Progenitor cell of endocrine pancreas (in vitro differentiated cells): Measurements from ENCODE around the gene DUSP2. TPM values are rescaled to one million over a fixed set of nuclear protein-coding genes. Genes with fewer than 3 reads are reported as not detected.

Experiments used
- DNase-seq: peaks from one replicate; pipeline ENCODE4 v3.0.0; 2021; ENCODE audit warnings: low spot score; ENCODE audit not compliant: unreplicated experiment
- H3K27ac Mint-ChIP-seq: 2 replicates; pipeline ENCODE4 v1.8.0; 2021; ENCODE audit warnings: mild to moderate bottlenecking, moderate library complexity, mixed read lengths
- H3K27me3 Mint-ChIP-seq: 2 replicates; pipeline ENCODE4 v1.8.0; 2021; ENCODE audit warnings: mixed read lengths
- H3K36me3 Mint-ChIP-seq: 2 replicates; pipeline ENCODE4 v1.8.0; 2022; ENCODE audit warnings: mixed read lengths; ENCODE audit not compliant: insufficient read depth
- H3K4me1 Mint-ChIP-seq: 2 replicates; pipeline ENCODE4 v1.8.0; 2021; ENCODE audit warnings: low read depth, mixed read lengths
- H3K4me3 Mint-ChIP-seq: 2 replicates; pipeline ENCODE4 v1.8.0; 2021; ENCODE audit warnings: low read depth, mild to moderate bottlenecking, moderate library complexity, mixed read lengths
- H3K9me3 Mint-ChIP-seq: 2 replicates; pipeline ENCODE4 v1.8.0; 2021; ENCODE audit warnings: low read depth, mixed read lengths
- total RNA-seq: library from RNA; stranded (reverse); gene quantifications from 2 replicates; pipeline ENCODE4 v1.2.1, GENCODE V29; 2021
- TF ChIP-seq, protein P1 (sequence below): fragments of 200-600 bp; sonication (generic); IDR thresholded peaks from one replicate; pipeline ENCODE4 v1.5.0; 2021; ENCODE audit warnings: antibody characterized with exemption, mild to moderate bottlenecking; ENCODE audit not compliant: unreplicated experiment

Gene DUSP2
- total RNA-seq, 1 donor from 2014 or later, result 0.93 TPM

DNA sequence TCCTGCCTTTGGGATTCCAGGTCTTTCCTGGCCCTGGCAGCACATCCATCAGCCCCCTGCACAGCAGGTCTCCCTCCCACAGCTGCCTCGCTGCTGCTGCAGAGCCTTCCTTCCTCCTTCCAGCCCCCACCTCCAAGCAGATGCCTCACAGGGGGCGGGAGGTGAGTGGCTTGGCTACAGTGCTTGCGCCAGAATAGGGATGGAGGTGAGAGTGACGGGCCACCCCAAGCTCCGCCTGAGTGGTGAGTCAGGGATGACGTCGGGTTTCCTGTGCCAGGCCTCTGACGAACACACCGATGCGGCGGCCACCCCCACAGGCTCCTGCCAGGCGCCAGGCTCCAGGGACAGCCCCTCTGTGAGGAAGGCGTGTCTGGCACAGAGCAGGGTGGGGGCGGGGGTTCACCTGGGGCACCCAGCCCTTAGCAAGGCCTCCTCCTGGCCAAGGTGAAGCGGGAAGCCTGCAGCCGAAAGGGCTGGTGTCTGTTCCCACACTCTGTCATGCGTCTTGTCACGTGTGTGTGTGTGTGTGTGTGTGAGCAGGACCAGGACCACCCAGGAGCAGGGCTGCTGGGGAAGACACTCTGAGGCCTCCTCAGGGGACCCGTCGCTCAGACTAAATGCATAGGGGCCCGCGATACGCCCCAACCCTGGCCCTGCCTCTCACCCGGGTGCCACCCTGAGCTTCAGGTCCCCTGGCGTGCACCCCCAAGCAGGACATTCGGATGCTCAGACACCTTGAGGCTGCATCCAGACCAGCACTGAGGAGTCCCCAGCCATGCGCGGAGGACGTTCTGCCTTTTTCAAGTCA lies 3.4 kb upstream of the DUSP2 start:
- no peak for DNase-seq
- Mint-ChIP-seq H3K27me3 (peaks cover 42% of the 10 kb centered on the region), H3K4me3 (no peak overlapping the region), H3K27ac (no peak overlapping the region), H3K9me3 (no peaks in the 10 kb centered on the region), H3K4me1 (peaks cover 3% of the 10 kb centered on the region), H3K36me3 (no peaks in the 10 kb centered on the region)
- TF ChIP-seq, protein P1, sequence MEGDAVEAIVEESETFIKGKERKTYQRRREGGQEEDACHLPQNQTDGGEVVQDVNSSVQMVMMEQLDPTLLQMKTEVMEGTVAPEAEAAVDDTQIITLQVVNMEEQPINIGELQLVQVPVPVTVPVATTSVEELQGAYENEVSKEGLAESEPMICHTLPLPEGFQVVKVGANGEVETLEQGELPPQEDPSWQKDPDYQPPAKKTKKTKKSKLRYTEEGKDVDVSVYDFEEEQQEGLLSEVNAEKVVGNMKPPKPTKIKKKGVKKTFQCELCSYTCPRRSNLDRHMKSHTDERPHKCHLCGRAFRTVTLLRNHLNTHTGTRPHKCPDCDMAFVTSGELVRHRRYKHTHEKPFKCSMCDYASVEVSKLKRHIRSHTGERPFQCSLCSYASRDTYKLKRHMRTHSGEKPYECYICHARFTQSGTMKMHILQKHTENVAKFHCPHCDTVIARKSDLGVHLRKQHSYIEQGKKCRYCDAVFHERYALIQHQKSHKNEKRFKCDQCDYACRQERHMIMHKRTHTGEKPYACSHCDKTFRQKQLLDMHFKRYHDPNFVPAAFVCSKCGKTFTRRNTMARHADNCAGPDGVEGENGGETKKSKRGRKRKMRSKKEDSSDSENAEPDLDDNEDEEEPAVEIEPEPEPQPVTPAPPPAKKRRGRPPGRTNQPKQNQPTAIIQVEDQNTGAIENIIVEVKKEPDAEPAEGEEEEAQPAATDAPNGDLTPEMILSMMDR, result no peak

DNA sequence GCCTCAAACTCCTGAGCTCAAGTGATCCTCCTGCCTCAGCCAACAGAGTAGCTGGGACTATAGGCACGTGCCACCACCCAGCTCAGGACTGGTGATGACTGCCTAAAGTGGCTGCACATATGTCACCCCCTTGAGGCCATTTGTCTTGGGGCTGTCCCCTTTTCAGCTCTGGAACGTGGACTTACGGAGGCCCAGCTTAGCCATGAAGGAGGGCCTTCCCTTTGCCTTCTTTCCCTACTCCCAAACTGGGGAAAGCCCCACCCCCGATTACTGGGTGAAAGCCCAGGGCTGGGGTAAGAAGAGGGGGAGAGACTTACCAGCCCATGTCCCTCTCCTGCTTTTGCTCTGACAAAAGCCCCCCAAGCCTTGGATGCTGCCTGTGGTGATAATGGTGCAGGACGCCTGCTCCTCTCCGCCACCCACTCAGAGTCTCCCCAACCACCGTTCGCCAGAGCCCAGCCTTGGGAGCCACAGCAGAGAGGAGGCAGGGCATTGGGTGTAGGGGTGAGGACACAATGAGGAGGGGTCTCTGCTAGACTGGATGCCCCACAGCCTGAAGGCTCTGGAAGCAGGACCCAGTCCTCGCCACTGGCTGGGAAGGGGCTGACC lies 2.5 kb upstream of the DUSP2 start:
- Mint-ChIP-seq H3K4me3 (no peak overlapping the region), H3K36me3 (no peaks in the 10 kb centered on the region), H3K27me3 (peaks cover 43% of the 10 kb centered on the region), H3K27ac (no peak overlapping the region), H3K4me1 (peaks cover 3% of the 10 kb centered on the region), H3K9me3 (no peaks in the 10 kb centered on the region)
- DNase-seq, result no peak
- TF ChIP-seq, protein P1, result no peak

- TF ChIP-seq, protein P1, result no peak
- Mint-ChIP-seq H3K9me3 (no peaks in the 10 kb centered on the region), H3K27ac (no peak overlapping the region), H3K4me3 (no peak overlapping the region), H3K4me1 (peaks cover 3% of the 10 kb centered on the region), H3K27me3 (peaks cover 43% of the 10 kb centered on the region), H3K36me3 (no peaks in the 10 kb centered on the region)
- DNase-seq, result no peak
These were observed 1.8 kb upstream of the DUSP2 start for GRCh38 chr2:96146881-96147592.

DNA sequence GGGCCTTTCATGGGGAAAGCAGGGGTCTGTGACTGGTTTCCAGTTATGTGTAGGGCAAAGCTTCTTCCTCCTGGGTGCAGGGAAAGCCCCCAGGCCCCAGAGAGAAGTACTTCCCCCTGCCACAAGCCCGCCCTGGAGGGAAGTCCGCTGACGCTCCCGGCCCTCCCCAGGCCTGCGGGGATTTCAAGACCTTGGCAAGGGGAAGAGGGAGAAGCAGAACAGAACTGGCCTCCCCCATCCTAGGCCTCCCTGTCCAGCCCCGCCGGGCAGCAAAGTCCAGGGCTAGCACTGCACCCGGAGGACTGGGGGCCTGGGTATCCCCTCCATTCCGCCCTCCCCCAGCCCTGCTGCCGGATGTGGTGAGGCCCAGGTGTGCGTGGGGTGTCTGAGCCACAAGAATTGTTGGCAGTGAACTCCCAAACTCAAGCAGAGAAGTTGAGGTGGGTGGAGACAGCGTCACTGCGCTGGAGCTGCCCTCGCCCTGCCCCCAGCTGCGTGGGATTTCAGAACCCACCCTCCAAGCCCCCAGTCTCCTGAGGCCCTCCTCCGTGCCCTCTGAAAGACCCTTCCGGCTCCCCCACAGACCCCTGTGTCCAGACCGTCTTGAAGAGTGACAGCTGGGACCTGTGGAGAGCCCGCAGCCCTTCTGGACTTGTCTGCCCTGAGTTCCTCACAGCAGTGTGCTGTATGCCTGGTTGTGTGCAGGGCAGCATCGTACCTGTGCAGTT lies 1.1 kb upstream of the DUSP2 start:
- Mint-ChIP-seq H3K27ac (no peak overlapping the region), H3K4me1 (peaks cover 3% of the 10 kb centered on the region), H3K9me3 (no peaks in the 10 kb centered on the region), H3K36me3 (no peaks in the 10 kb centered on the region), H3K4me3 (no peak overlapping the region), H3K27me3 (peaks cover 45% of the 10 kb centered on the region)
- TF ChIP-seq, protein P1, result no peak
- no peak for DNase-seq

GRCh38 chr2:96145848-96146152 lies 560 bp upstream of the DUSP2 start:
- no peaks in the 10 kb centered on the region for H3K9me3 Mint-ChIP-seq
- no peaks in the 10 kb centered on the region for H3K36me3 Mint-ChIP-seq
- peaks cover 3% of the 10 kb centered on the region for H3K4me1 Mint-ChIP-seq
- TF ChIP-seq, protein P1, result no peak
- no peak for DNase-seq
- H3K27ac Mint-ChIP-seq, result no peak overlapping the region
- peak overlapping the region; percentile 19 for H3K4me3 Mint-ChIP-seq
- peaks cover 45% of the 10 kb centered on the region for H3K27me3 Mint-ChIP-seq
